ENCODE results near the gene TBC1D22A. TPM values are rescaled to one million over a fixed set of nuclear protein-coding genes. Genes with fewer than 3 reads are reported as not detected.
A peak's percentile ranks its signal among the peaks of the same experiment; 100 is the strongest.

TBC1D22A gene
- total and polyA plus RNA-seq, 2 experiments from 2014 or later, result 15.3 to 19.8 TPM

- peak; percentile 64 for DNase-seq (ENCODE audit: low spot score)
- Histone ChIP-seq H3K79me2 (no peaks in the 10 kb centered on the region), H3K27me3 (no peaks in the 10 kb centered on the region), H3K27ac (peak overlapping the region; percentile 28), H3K9me3 (ENCODE audit: low read depth) (no peaks in the 10 kb centered on the region), H3K4me3 (peak overlapping the region; percentile 32), H4K20me1 (ENCODE audit: insufficient read depth, poor library complexity, severe bottlenecking) (no peaks in the 10 kb centered on the region), H2AFZ (peak overlapping the region; percentile 75), H3K4me2 (peak overlapping the region; percentile 80), H3K36me3 (replicated peaks; ENCODE audit: insufficient read depth, low read depth) (no peaks in the 10 kb centered on the region), H3K9me2 (replicated peaks; ENCODE audit: insufficient read depth) (no peaks in the 10 kb centered on the region), H3K4me1 (ENCODE audit: insufficient read depth) (peaks cover 3% of the 10 kb centered on the region)
- TF ChIP-seq CTCF (IDR thresholded peaks at IDR 0.05; ENCODE audit: poor library complexity) (no peak), EZH2 (IDR thresholded peaks at IDR 0.05; ENCODE audit: borderline replicate concordance) (no peak), EZH2phosphoT487 (IDR thresholded peaks at IDR 0.05; ENCODE audit: low read depth, severe bottlenecking, unreplicated experiment) (no peak)
- 12% methylated on average over 15 of the region's 29 CpGs for WGBS (ENCODE audit: low lambda C conversion rate, missing lambda C conversion rate)
These were observed 328.3 kb downstream of the TBC1D22A start for GRCh38 chr22:47090591-47091245.

GRCh38 chr22:47091246-47091651 is 328.8 kb downstream of the TBC1D22A start:
- Histone ChIP-seq H3K36me3 (replicated peaks; ENCODE audit: insufficient read depth, low read depth) (no peaks in the 10 kb centered on the region), H3K9me2 (replicated peaks; ENCODE audit: insufficient read depth) (no peaks in the 10 kb centered on the region), H3K27me3 (no peaks in the 10 kb centered on the region), H3K9me3 (ENCODE audit: low read depth) (no peaks in the 10 kb centered on the region), H3K4me3 (peak overlapping the region; percentile 32), H4K20me1 (ENCODE audit: insufficient read depth, poor library complexity, severe bottlenecking) (no peaks in the 10 kb centered on the region), H3K79me2 (no peaks in the 10 kb centered on the region), H2AFZ (peak overlapping the region; percentile 75), H3K27ac (peak overlapping the region; percentile 28), H3K4me2 (peak overlapping the region; percentile 80), H3K4me1 (ENCODE audit: insufficient read depth) (peaks cover 3% of the 10 kb centered on the region)
- peak; percentile 61 for DNase-seq (ENCODE audit: low spot score)
- 21% methylated on average over 16 of the region's 21 CpGs for WGBS (ENCODE audit: low lambda C conversion rate, missing lambda C conversion rate)
- TF ChIP-seq EZH2 (IDR thresholded peaks at IDR 0.05; ENCODE audit: borderline replicate concordance), result no peak
- TF ChIP-seq CTCF (IDR thresholded peaks at IDR 0.05; ENCODE audit: poor library complexity), result no peak
- TF ChIP-seq EZH2phosphoT487 (IDR thresholded peaks at IDR 0.05; ENCODE audit: low read depth, severe bottlenecking, unreplicated experiment), result no peak

- Histone ChIP-seq H3K4me1 (ENCODE audit: insufficient read depth) (peaks cover 3% of the 10 kb centered on the region), H3K36me3 (replicated peaks; ENCODE audit: insufficient read depth, low read depth) (no peaks in the 10 kb centered on the region), H3K9me2 (replicated peaks; ENCODE audit: insufficient read depth) (no peaks in the 10 kb centered on the region), H3K27ac (no peak overlapping the region), H3K9me3 (ENCODE audit: low read depth) (no peaks in the 10 kb centered on the region), H2AFZ (no peak overlapping the region), H3K4me2 (peak overlapping the region; percentile 80), H3K4me3 (no peak overlapping the region), H4K20me1 (ENCODE audit: insufficient read depth, poor library complexity, severe bottlenecking) (no peaks in the 10 kb centered on the region), H3K27me3 (no peaks in the 10 kb centered on the region), H3K79me2 (no peaks in the 10 kb centered on the region)
- DNase-seq (ENCODE audit: low spot score), result no peak
- TF ChIP-seq EZH2phosphoT487 (IDR thresholded peaks at IDR 0.05; ENCODE audit: low read depth, severe bottlenecking, unreplicated experiment) (no peak), EZH2 (IDR thresholded peaks at IDR 0.05; ENCODE audit: borderline replicate concordance) (no peak), CTCF (IDR thresholded peaks at IDR 0.05; ENCODE audit: poor library complexity) (no peak)
- 94% methylated on average over 16 of the region's 16 CpGs for WGBS (ENCODE audit: low lambda C conversion rate, missing lambda C conversion rate)
These were observed 329.7 kb downstream of the TBC1D22A start for GRCh38 chr22:47091921-47092700.
